GM10847 (cell line): ENCODE measurements around the gene S100A4.

Source experiments
- POLR2A ChIP-seq: IDR thresholded peaks from 2 replicates; pipeline ENCODE4 v1.6.1; 2011; ENCODE audit not compliant: insufficient read length; ENCODE audit errors: extremely low read depth

S100A4 gene

GRCh38 chr1:153506831-153507413 is 38.7 kb downstream of the S100A4 start:
- no peak for TF ChIP-seq POLR2A

- no peak for TF ChIP-seq POLR2A
These were observed 39.2 kb downstream of the S100A4 start for GRCh38 chr1:153506386-153506785.

- TF ChIP-seq POLR2A: no peak
These were observed 40.0 kb downstream of the S100A4 start for GRCh38 chr1:153505576-153505975.

DNA sequence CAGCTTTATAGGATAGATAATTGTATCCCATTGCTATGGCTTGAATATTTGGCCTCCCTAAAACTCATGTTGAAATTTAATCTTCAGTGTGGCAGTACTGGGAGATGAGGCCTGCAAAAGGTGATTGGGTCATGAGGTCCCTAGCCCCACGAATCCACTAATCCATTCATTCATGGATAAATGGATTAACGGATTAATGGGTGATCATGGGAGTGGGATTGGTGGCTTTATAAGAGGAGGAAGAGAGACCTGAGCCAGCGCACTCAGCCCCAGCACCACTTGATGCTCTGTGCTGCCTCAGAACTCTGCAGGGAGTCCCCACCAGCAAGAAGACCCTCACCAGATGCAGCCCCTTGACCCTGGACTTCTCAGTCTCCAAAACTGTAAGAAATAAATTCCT is 41.8 kb downstream of the S100A4 start:
- TF ChIP-seq POLR2A: no peak

GRCh38 chr1:153498746-153499145 is 46.9 kb downstream of the S100A4 start:
- no peak for TF ChIP-seq POLR2A

- no peak for TF ChIP-seq POLR2A
These were observed 50.1 kb downstream of the S100A4 start for GRCh38 chr1:153495536-153495935.

- no peak for TF ChIP-seq POLR2A
These were observed 50.5 kb downstream of the S100A4 start for GRCh38 chr1:153494976-153495535.
